ENCODE measurements around the gene ELL2. TPM values are rescaled to one million over a fixed set of nuclear protein-coding genes. Genes with fewer than 3 reads are reported as not detected.

Gene ELL2
- total RNA-seq, 4 donors from 2014 or later, result 72.2 to 87.6 (median 79.6) TPM

- H3K9me3 ChIP-seq, result no peaks in the 10 kb centered on the region
- H3K27ac ChIP-seq, result no peak overlapping the region
- peaks cover 0 to 32% (median 3%) of the 10 kb centered on the region in 4 donors for H3K4me1 ChIP-seq
- DNase-seq (ENCODE audit: low spot score in 2 of 2), result no peak
- TF ChIP-seq POLR2A (IDR thresholded peaks at IDR 0.05) (no peak), EP300 (IDR thresholded peaks at IDR 0.05) (no peak)
- TF ChIP-seq, protein P1, sequence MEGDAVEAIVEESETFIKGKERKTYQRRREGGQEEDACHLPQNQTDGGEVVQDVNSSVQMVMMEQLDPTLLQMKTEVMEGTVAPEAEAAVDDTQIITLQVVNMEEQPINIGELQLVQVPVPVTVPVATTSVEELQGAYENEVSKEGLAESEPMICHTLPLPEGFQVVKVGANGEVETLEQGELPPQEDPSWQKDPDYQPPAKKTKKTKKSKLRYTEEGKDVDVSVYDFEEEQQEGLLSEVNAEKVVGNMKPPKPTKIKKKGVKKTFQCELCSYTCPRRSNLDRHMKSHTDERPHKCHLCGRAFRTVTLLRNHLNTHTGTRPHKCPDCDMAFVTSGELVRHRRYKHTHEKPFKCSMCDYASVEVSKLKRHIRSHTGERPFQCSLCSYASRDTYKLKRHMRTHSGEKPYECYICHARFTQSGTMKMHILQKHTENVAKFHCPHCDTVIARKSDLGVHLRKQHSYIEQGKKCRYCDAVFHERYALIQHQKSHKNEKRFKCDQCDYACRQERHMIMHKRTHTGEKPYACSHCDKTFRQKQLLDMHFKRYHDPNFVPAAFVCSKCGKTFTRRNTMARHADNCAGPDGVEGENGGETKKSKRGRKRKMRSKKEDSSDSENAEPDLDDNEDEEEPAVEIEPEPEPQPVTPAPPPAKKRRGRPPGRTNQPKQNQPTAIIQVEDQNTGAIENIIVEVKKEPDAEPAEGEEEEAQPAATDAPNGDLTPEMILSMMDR (IDR thresholded peaks at IDR 0.05), result no peak
- WGBS, 2 donors, result 92% methylated on average over 2 of the region's 2 CpGs
- H3K27me3 ChIP-seq, result no peaks in the 10 kb centered on the region
- H3K36me3 ChIP-seq, result no peaks in the 10 kb centered on the region
- no peak overlapping the region for H3K4me3 ChIP-seq
These were observed 19.2 kb downstream of the ELL2 start for GRCh38 chr5:95942414-95942813.

DNA sequence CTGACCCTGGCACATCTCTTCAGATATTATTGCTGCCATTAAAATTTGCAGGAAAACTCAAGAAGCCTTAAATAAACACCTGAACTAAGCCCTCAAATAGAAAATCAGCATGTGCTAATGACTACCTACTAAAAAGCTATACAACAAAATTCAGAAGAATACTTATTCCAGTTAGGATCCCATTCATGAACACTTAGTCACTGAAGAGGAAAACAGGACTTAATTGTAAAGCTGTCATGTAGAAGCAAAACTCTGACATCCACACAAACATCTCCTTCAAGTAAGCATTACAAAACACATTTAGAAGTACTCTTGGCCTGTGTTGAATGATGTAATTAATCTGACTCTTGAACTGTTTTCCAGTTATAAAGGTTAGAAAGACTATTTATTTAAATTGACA, 19.9 kb downstream of the ELL2 start:
- TF ChIP-seq, protein P1 (IDR thresholded peaks at IDR 0.05), result no peak
- TF ChIP-seq POLR2A (IDR thresholded peaks at IDR 0.05), result no peak
- TF ChIP-seq EP300 (IDR thresholded peaks at IDR 0.05), result no peak
- Histone ChIP-seq H3K36me3 (no peaks in the 10 kb centered on the region), H3K27ac (peak overlapping the region in 2 of 4 donors; percentile 4 to 56), H3K27me3 (no peaks in the 10 kb centered on the region), H3K9me3 (no peaks in the 10 kb centered on the region), H3K4me3 (no peak overlapping the region), H3K4me1 (peaks cover 0 to 32% (median 3%) of the 10 kb centered on the region in 4 donors)
- no peak for DNase-seq (ENCODE audit: low spot score in 2 of 2)

GRCh38 chr5:95940758-95941682, 20.6 kb downstream of the ELL2 start:
- no peak for DNase-seq (ENCODE audit: low spot score in 2 of 2)
- Histone ChIP-seq H3K27me3 (no peaks in the 10 kb centered on the region), H3K36me3 (peaks cover 0 to 3% (median 0%) of the 10 kb centered on the region in 3 donors), H3K27ac (peak overlapping the region in 2 of 4 donors; percentile 4 to 56), H3K4me3 (no peak overlapping the region), H3K4me1 (peaks cover 0 to 32% (median 3%) of the 10 kb centered on the region in 4 donors), H3K9me3 (no peaks in the 10 kb centered on the region)
- WGBS, 2 donors, result 18 to 34% methylated on average over 3 of the region's 3 CpGs
- TF ChIP-seq EP300 (IDR thresholded peaks at IDR 0.05) (no peak), POLR2A (IDR thresholded peaks at IDR 0.05) (no peak)
- TF ChIP-seq, protein P1 (IDR thresholded peaks at IDR 0.05), result no peak

DNA sequence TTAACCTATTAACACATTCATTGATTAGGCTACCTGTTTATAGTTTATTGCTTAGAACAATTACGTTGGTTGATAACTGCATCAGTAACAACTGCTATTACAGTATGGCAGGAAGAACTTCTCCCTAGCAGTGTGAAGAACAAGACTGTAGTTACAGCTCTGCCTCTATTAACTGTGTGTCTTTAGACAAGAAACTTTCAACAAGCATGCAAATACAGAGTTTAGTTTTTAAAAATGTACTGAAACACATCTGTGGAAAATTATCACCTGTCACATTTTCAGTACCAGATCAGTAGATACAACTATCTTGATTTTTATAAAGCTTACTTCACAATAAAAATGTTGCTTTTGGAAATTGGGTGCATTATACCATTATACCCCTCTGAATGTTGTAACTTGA, 22.2 kb downstream of the ELL2 start:
- TF ChIP-seq, protein P1 (IDR thresholded peaks at IDR 0.05), result no peak
- no peak for TF ChIP-seq EP300 (IDR thresholded peaks at IDR 0.05)
- no peaks in the 10 kb centered on the region for H3K27me3 ChIP-seq
- no peak overlapping the region for H3K4me3 ChIP-seq
- peaks cover 0 to 3% (median 0%) of the 10 kb centered on the region in 3 donors for H3K36me3 ChIP-seq
- DNase-seq (ENCODE audit: low spot score in 2 of 2), result no peak
- H3K9me3 ChIP-seq, result no peaks in the 10 kb centered on the region
- peaks cover 0 to 32% (median 3%) of the 10 kb centered on the region in 4 donors for H3K4me1 ChIP-seq
- WGBS, 2 donors, result 80 to 94% methylated on average over 1 of the region's 1 CpG
- H3K27ac ChIP-seq, result no peak overlapping the region

DNA sequence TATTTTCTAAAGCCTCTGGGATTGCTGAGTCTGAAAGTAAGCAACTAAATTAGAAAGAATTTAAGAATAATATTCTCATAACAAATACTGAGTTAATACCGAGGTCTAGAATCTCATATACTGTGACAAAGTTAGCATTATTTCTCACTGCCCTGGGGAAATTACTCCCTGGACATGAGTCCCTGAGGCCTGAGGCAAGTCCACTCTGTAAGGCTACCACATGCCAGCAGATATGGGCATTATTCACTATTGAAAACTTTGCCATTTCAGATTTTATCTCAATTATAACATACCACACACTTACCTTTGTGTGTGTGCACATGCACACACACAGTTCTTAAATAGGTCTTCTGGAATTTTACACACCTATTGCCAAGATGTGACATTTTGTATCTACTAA, 22.9 kb downstream of the ELL2 start:
- H3K27me3 ChIP-seq, result no peaks in the 10 kb centered on the region
- 69 to 72% methylated on average over 1 of the region's 1 CpG for WGBS, 2 donors
- peaks cover 0 to 3% (median 0%) of the 10 kb centered on the region in 3 donors for H3K36me3 ChIP-seq
- DNase-seq (ENCODE audit: low spot score in 2 of 2), result no peak
- peaks cover 0 to 35% (median 3%) of the 10 kb centered on the region in 4 donors for H3K4me1 ChIP-seq
- no peaks in the 10 kb centered on the region for H3K9me3 ChIP-seq
- H3K27ac ChIP-seq, result no peak overlapping the region
- TF ChIP-seq, protein P1 (IDR thresholded peaks at IDR 0.05), result no peak
- no peak for TF ChIP-seq POLR2A (IDR thresholded peaks at IDR 0.05)
- TF ChIP-seq EP300 (IDR thresholded peaks at IDR 0.05), result no peak
- H3K4me3 ChIP-seq, result no peak overlapping the region
